Ishikawa (cell line): ENCODE data around the gene CHN2.

Experiments
- CEBPB ChIP-seq: IDR thresholded peaks from 2 replicates; pipeline ENCODE4 v1.6.1; 2012
- CREB1 ChIP-seq: IDR thresholded peaks from 2 replicates; pipeline ENCODE4 v1.6.1; 2012; ENCODE audit warnings: low read depth
- EGR1 ChIP-seq: IDR thresholded peaks from 2 replicates; pipeline ENCODE4 v1.6.1; 2012
- EP300 ChIP-seq: IDR thresholded peaks from 2 replicates; pipeline ENCODE4 v1.6.1; 2012; ENCODE audit warnings: borderline replicate concordance
- FOXM1 ChIP-seq: IDR thresholded peaks from 2 replicates; pipeline ENCODE4 v1.6.1; 2012; ENCODE audit warnings: low read depth, borderline replicate concordance
- MAX ChIP-seq: IDR thresholded peaks from 2 replicates; pipeline ENCODE4 v1.6.1; 2012
- NFIC ChIP-seq: IDR thresholded peaks from 2 replicates; pipeline ENCODE4 v1.6.1; 2012
- RAD21 ChIP-seq: IDR thresholded peaks from 2 replicates; pipeline ENCODE4 v1.6.1; 2012; ENCODE audit warnings: low read depth
- TAF1 ChIP-seq: IDR thresholded peaks from 2 replicates; pipeline ENCODE4 v1.6.1; 2012; ENCODE audit warnings: low read depth, mild to moderate bottlenecking
- TCF12 ChIP-seq: IDR thresholded peaks from 2 replicates; pipeline ENCODE4 v1.6.1; 2012; ENCODE audit warnings: low read depth
- TEAD4 ChIP-seq: IDR thresholded peaks from 2 replicates; pipeline ENCODE4 v1.6.1; 2012
- YY1 ChIP-seq: IDR thresholded peaks from 2 replicates; pipeline ENCODE4 v1.6.1; 2012; ENCODE audit warnings: low read depth
- ZBTB7A ChIP-seq: IDR thresholded peaks from 2 replicates; pipeline ENCODE4 v1.6.1; 2012; ENCODE audit warnings: low read depth
- TF ChIP-seq, protein P1 (sequence below): IDR thresholded peaks from 2 replicates; pipeline ENCODE4 v1.6.1; 2012
- TF ChIP-seq, protein P2 (sequence below): IDR thresholded peaks from 2 replicates; pipeline ENCODE4 v1.6.1; 2012; ENCODE audit warnings: low read depth, mild to moderate bottlenecking

The CHN2 gene

GRCh38 chr7:29290829-29291228 lies 96.3 kb downstream of the CHN2 start:
- TF ChIP-seq TCF12: no peak
- no peak for TF ChIP-seq FOXM1
- no peak for TF ChIP-seq CEBPB
- TF ChIP-seq EGR1: no peak
- TF ChIP-seq, protein P1, sequence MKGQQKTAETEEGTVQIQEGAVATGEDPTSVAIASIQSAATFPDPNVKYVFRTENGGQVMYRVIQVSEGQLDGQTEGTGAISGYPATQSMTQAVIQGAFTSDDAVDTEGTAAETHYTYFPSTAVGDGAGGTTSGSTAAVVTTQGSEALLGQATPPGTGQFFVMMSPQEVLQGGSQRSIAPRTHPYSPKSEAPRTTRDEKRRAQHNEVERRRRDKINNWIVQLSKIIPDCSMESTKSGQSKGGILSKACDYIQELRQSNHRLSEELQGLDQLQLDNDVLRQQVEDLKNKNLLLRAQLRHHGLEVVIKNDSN: no peak
- TF ChIP-seq YY1: no peak
- TF ChIP-seq EP300: no peak
- TF ChIP-seq TEAD4: no peak
- TF ChIP-seq RAD21: no peak
- TF ChIP-seq, protein P2, sequence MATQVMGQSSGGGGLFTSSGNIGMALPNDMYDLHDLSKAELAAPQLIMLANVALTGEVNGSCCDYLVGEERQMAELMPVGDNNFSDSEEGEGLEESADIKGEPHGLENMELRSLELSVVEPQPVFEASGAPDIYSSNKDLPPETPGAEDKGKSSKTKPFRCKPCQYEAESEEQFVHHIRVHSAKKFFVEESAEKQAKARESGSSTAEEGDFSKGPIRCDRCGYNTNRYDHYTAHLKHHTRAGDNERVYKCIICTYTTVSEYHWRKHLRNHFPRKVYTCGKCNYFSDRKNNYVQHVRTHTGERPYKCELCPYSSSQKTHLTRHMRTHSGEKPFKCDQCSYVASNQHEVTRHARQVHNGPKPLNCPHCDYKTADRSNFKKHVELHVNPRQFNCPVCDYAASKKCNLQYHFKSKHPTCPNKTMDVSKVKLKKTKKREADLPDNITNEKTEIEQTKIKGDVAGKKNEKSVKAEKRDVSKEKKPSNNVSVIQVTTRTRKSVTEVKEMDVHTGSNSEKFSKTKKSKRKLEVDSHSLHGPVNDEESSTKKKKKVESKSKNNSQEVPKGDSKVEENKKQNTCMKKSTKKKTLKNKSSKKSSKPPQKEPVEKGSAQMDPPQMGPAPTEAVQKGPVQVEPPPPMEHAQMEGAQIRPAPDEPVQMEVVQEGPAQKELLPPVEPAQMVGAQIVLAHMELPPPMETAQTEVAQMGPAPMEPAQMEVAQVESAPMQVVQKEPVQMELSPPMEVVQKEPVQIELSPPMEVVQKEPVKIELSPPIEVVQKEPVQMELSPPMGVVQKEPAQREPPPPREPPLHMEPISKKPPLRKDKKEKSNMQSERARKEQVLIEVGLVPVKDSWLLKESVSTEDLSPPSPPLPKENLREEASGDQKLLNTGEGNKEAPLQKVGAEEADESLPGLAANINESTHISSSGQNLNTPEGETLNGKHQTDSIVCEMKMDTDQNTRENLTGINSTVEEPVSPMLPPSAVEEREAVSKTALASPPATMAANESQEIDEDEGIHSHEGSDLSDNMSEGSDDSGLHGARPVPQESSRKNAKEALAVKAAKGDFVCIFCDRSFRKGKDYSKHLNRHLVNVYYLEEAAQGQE: no peak
- no peak for TF ChIP-seq TAF1
- no peak for TF ChIP-seq MAX
- TF ChIP-seq ZBTB7A: no peak

GRCh38 chr7:29291723-29292618 lies 97.4 kb downstream of the CHN2 start:
- TF ChIP-seq CREB1: no peak
- TF ChIP-seq ZBTB7A: no peak
- no peak for TF ChIP-seq MAX
- no peak for TF ChIP-seq FOXM1
- no peak for TF ChIP-seq YY1
- no peak for TF ChIP-seq EP300
- TF ChIP-seq NFIC: no peak
- TF ChIP-seq TEAD4: no peak

DNA sequence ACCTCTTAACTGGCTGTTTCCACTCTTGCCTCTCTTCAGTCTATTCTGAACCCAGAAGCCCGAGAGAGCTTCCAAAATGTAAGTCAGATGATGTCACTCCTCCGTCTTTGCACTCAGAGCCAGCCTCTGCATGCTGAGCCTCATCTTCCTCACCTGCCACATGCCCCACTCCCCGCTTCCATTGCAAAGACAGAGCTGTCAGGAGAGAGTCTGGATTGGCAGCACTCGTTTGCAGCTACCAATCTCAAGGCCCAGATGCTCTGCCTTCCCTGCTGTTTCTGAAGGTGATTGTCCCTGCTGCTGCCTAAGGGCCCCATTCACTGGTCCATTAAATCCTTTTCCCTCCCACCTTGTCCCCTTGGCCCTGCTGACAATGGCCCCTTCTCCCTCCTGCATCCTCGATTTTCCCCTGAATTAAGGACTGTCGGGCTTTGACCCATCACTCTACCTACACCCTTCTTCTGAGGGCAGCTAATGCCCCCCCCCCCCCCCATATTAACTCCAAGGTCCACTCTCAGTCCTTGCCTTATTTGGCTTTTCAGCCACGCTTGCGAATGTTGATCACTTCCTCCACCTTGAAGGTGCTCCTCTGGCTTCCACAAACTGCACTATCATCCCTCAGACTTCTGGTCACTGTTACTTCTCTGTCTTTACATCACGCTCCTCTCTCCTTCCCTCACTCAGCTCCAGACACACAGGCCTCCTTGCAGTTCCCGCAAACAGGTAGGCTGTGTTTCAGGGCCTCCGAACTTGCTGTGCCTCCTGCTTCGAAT lies 98.5 kb downstream of the CHN2 start:
- TF ChIP-seq TAF1 (no peak), ZBTB7A (no peak), CEBPB (no peak), EGR1 (no peak), TEAD4 (no peak), YY1 (no peak)
- TF ChIP-seq, protein P2: no peak

DNA sequence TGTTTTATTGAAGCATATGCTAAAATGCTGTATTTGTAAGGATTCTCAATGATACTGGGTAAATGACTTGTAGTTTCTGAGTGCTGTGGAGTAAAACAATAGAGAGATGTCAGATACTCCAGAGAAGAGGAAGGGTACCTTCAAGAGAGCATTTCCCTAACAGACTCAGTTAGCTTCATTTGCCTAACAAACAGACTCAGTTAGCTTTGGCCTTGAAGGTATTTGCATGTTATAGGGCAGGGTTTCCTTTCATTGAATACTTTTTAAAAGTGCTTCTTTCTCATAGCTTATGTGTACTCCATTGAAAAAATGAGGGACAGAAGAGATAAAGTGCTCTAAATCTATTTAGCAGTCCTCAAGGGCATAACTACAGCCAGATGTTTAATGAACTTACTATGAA lies 101.8 kb downstream of the CHN2 start:
- TF ChIP-seq CEBPB (no peak), YY1 (no peak), CREB1 (no peak), MAX (no peak), TAF1 (no peak), ZBTB7A (no peak), TEAD4 (no peak), RAD21 (no peak), NFIC (no peak), TCF12 (no peak), FOXM1 (no peak), EGR1 (no peak), EP300 (no peak)
- TF ChIP-seq, protein P2: no peak
- TF ChIP-seq, protein P1: no peak
